Activated CD4-positive, alpha-beta T cell treated with anti-CD3 and anti-CD28 coated beads, Interleukin-2, Interleukin-6, amounts not matched to agents 100 ng/mL and 50 ng/mL, durations not matched to agents 16 hours and 8 hours (primary cell): ENCODE results near the gene RNF220.
A peak's percentile ranks its signal among the peaks of the same experiment; 100 is the strongest.

Source experiments
- DNase-seq: peaks from one replicate; pipeline ENCODE4 v3.0.0-alpha.2; 2020

The RNF220 gene

GRCh38 chr1:44405031-44405797, at the start of gene RNF220:
TSS of gene RNF220 (plus strand) at chr1:44405255.
- DNase-seq = peak; percentile 37

GRCh38 chr1:44355582-44356305, 49.3 kb upstream of the RNF220 start:
- no peak for DNase-seq

- no peak for DNase-seq
Measured at GRCh38 chr1:44357710-44358109, 47.3 kb upstream of the RNF220 start.

GRCh38 chr1:44359234-44359935, 45.7 kb upstream of the RNF220 start:
- no peak for DNase-seq

- no peak for DNase-seq
Measured at GRCh38 chr1:44361478-44361877, 43.6 kb upstream of the RNF220 start.

GRCh38 chr1:44366371-44366975, 38.6 kb upstream of the RNF220 start:
- no peak for DNase-seq

GRCh38 chr1:44367944-44368343, 37.1 kb upstream of the RNF220 start:
- DNase-seq = no peak

- no peak for DNase-seq
Measured at GRCh38 chr1:44368471-44369151, 36.4 kb upstream of the RNF220 start.

GRCh38 chr1:44371206-44371605, 33.8 kb upstream of the RNF220 start:
- no peak for DNase-seq

- no peak for DNase-seq
Measured at GRCh38 chr1:44375547-44375946, 29.5 kb upstream of the RNF220 start.

GRCh38 chr1:44377925-44378784, 26.9 kb upstream of the RNF220 start:
- peak; percentile 49 for DNase-seq

GRCh38 chr1:44380666-44381177, 24.3 kb upstream of the RNF220 start:
- peak; percentile 4 for DNase-seq

GRCh38 chr1:44388551-44388950, 16.5 kb upstream of the RNF220 start:
- DNase-seq = no peak

- DNase-seq = no peak
Measured at GRCh38 chr1:44389437-44389836, 15.6 kb upstream of the RNF220 start.

GRCh38 chr1:44390277-44390676, 14.8 kb upstream of the RNF220 start:
- DNase-seq = no peak

- no peak for DNase-seq
Measured at GRCh38 chr1:44401256-44402228, 3.5 kb upstream of the RNF220 start.

GRCh38 chr1:44405798-44406736, 1.0 kb downstream of the RNF220 start:
- DNase-seq = no peak

- no peak for DNase-seq
Measured at GRCh38 chr1:44406737-44407429, 1.8 kb downstream of the RNF220 start.
